Measurements from ENCODE around the gene ARHGAP35.
A peak's percentile ranks its signal among the peaks of the same experiment; 100 is the strongest.
"Not testable (repeated sequence)": the region's sequence is repeated elsewhere in the genome, so short reads cannot be mapped to it uniquely, and the experiment has no call there.

Gene ARHGAP35

DNA sequence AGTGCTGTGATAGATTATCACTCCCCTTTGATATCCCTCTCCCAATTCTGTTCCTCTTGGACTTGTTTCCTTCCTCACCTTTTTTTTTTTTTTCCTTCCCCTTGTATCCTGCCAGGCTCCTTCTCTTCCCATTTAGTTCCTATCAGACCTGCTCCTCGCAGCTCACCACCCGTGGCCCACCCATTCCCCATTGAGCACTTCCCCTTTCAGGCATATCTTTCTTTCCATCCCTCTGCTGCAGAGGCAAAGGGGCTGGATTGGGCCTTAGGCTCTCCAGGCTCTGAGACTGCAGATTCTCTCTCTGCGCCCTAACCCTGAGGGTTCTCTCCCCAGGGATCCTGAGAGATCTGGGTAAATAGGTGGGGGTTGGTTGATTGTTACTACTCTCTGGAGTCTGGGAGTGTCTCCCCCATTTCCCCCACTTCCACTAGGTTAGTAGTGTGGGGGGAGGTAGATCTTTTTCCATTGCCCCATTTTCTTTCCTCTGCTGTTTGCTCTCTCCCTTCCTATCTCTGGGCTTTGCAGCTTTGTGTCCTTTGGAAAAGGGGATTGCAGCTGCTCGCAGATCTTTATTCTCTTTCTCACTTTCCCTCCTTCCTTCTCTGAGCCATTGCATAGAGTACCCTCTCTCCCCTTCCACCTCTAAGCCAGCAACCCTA, 2.3 kb downstream of the ARHGAP35 start:
- no peak for DNase-seq (ENCODE audit: low read depth)
- H3K4me3 ChIP-seq (ENCODE audit: low read length), result peak overlapping the region; percentile 91
- TF ChIP-seq, protein P1, sequence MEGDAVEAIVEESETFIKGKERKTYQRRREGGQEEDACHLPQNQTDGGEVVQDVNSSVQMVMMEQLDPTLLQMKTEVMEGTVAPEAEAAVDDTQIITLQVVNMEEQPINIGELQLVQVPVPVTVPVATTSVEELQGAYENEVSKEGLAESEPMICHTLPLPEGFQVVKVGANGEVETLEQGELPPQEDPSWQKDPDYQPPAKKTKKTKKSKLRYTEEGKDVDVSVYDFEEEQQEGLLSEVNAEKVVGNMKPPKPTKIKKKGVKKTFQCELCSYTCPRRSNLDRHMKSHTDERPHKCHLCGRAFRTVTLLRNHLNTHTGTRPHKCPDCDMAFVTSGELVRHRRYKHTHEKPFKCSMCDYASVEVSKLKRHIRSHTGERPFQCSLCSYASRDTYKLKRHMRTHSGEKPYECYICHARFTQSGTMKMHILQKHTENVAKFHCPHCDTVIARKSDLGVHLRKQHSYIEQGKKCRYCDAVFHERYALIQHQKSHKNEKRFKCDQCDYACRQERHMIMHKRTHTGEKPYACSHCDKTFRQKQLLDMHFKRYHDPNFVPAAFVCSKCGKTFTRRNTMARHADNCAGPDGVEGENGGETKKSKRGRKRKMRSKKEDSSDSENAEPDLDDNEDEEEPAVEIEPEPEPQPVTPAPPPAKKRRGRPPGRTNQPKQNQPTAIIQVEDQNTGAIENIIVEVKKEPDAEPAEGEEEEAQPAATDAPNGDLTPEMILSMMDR (conservative IDR thresholded peaks at IDR 0.05; ENCODE audit: low read length), result no peak

DNA sequence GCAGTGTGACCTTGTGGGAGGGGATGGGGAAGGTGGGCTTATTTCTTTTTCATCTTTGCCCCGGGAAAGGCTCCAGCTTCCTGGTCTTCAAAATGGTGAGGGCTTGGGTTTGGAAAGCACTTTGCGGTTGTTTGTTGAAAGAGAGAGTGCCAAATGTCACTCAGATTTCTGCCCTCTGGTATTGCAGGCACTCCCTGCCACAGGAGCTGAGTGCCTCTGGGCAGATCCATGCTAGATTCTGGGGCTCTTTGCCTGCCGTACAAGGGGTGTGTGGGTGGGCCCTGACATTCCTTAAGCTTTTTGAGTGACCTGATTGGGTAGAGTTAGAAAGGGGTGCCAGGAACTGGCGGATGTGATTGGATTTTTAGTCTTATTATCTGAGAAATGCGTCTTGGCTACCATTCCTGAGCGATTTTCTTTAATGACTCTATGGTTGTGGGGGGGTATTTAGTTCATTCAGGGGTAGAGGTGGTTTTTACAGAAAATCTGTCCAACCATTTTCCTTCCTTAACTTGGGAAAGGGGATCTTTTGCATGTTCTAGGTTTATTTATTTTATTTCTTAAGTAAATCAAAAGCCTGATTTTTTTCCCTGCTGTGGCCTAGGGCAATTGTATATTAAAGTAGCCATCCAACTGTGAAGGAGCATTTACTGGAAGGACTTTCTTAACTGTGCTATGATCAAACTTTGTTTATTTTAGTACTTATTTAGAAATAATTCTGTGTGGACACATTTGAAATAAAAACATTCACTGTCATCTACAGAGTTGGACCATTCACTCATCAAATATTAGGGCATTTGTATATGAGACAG, 3.2 kb downstream of the ARHGAP35 start:
- TF ChIP-seq, protein P1 (conservative IDR thresholded peaks at IDR 0.05; ENCODE audit: low read length), result no peak
- DNase-seq (ENCODE audit: low read depth), result peak; percentile 84
- H3K4me3 ChIP-seq (ENCODE audit: low read length), result peak overlapping the region; percentile 91

DNA sequence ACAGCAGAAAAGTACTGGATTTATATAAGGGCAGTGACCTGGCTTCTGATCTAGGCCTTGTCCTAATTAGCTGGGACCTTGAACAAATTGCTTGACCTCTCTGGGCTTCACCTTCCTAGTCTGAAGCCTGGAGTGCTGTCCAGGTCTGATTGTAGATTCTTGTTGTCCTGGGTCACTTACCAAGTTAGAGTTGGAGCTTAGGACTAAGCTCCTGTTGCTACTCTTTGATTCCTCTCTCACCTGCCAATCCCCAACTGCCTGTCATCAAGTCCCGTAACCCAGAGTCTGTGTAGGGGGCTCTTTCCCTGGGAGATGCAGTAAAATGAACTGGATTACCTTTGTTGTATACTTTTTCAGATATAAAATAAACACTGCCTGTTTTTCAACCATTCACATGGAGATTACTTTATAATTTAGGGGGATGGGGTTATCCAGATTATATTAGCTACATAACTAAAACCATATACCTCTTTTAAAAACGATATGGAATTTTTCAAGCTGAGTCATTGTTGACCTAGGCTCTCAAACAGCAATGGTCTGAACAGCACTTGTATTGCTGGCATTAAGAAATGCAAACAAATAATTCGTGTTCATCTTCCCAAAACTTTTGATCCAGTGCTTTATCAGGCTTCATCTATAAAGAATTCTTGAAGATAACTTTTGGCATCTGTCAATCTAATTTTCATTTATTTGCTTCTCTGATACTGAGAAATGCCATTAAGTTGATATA, 5.8 kb downstream of the ARHGAP35 start:
- TF ChIP-seq, protein P1 (conservative IDR thresholded peaks at IDR 0.05; ENCODE audit: low read length), result no peak
- DNase-seq (ENCODE audit: low read depth), result no peak
- no peak overlapping the region for H3K4me3 ChIP-seq (ENCODE audit: low read length)

DNA sequence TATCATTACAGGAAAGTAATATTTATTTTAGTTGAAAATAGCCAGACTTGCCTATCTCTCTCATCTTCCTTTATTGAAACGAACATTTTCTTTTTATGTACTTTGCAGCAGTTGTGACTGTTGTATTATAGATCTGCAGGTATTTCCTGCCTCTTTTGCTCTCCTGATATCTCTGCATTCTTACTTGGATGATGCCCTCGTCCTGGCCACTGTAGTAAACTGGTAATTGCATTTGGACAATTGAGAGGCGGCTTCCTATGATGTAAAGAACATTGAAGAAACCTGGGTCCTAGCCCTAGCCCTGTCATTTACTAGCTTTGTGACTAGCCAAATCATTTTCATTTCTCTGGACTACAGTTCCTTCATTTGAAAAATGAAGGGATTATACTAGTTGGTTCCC, 6.4 kb downstream of the ARHGAP35 start:
- TF ChIP-seq, protein P1 (conservative IDR thresholded peaks at IDR 0.05; ENCODE audit: low read length), result no peak
- no peak overlapping the region for H3K4me3 ChIP-seq (ENCODE audit: low read length)
- DNase-seq (ENCODE audit: low read depth), result no peak

DNA sequence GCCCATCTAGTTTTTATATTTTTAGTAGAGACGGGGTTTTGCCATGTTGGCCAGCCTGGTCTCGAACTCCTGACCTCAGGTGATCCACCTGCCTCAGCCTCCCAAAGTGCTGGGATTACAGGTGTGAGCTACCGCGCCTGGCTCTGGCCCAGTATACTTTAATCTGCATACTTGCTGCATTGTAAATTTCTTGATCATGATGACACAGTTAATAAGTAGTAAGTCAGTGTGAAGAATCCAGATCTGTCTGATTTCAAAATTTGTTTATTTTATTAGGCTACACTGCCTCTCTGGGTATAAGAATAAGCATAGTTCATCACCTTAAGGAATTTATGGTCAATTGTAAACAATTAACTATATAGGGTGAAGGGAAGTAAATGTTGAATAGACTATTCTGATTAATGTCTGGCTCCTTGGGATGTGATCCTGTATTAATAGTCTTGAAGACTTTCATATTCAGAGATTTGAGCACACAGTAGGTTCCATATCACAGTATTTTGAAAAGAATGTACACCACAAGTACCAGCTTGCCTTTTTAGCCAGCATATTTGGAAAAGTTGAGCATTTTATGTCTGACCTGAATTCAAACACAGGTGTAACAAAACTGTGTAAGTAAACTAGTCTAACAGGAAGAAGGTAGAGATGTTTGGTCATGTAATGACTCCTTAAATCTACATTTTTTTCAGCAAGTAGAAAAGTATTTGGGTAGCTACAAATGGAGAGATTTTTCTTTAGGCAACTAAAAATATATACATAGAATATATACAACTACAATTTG, 7.4 kb downstream of the ARHGAP35 start:
- H3K4me3 ChIP-seq (ENCODE audit: low read length), result no peak overlapping the region
- TF ChIP-seq, protein P1 (conservative IDR thresholded peaks at IDR 0.05; ENCODE audit: low read length), result no peak
- no peak for DNase-seq (ENCODE audit: low read depth)

DNA sequence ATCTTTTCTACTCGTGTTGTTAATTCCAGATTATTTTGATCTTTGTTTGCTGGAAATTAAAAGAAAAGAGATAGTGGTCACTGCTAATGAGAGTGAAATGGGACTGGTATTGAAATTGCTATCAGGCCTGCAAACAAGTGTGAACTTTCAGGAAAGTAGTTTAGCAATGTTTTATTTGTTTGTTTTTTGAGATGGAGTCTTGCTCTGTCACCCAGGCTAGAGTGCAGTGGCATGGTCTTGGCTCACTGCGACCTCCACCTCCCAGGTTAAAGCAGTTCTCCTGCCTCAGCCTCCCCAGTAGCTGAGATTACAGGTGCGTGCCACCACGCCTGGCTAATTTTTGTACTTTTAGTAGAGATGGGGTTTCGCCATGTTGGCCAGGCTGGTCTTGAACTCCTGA, 10.4 kb downstream of the ARHGAP35 start:
- H3K4me3 ChIP-seq (ENCODE audit: low read length); DNase-seq (ENCODE audit: low read depth): not testable (repeated sequence)

DNA sequence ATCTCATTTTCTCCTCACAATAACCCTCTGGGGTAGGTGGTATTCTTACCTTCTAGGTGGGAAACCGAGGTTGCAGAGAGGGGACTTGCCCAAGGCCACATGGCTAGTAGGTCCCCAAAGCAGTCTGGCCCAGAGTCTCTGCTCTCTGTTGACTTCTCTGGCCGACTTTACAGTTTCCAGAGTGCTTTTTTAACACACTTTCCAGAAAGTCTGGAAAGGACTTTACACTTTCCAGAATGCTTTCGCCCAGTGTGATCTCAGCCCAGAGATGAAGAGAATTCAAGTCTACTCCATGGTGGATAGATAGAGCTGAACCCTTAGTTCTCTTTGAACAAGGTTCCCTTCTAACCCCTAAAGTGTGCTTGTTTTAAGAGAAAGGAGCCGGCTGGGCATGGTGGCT, 12.2 kb downstream of the ARHGAP35 start:
- H3K4me3 ChIP-seq (ENCODE audit: low read length), result no peak overlapping the region
- DNase-seq (ENCODE audit: low read depth), result no peak
- TF ChIP-seq, protein P1 (conservative IDR thresholded peaks at IDR 0.05; ENCODE audit: low read length), result no peak
